ENCODE data around the gene BAIAP2L2.

DNA sequence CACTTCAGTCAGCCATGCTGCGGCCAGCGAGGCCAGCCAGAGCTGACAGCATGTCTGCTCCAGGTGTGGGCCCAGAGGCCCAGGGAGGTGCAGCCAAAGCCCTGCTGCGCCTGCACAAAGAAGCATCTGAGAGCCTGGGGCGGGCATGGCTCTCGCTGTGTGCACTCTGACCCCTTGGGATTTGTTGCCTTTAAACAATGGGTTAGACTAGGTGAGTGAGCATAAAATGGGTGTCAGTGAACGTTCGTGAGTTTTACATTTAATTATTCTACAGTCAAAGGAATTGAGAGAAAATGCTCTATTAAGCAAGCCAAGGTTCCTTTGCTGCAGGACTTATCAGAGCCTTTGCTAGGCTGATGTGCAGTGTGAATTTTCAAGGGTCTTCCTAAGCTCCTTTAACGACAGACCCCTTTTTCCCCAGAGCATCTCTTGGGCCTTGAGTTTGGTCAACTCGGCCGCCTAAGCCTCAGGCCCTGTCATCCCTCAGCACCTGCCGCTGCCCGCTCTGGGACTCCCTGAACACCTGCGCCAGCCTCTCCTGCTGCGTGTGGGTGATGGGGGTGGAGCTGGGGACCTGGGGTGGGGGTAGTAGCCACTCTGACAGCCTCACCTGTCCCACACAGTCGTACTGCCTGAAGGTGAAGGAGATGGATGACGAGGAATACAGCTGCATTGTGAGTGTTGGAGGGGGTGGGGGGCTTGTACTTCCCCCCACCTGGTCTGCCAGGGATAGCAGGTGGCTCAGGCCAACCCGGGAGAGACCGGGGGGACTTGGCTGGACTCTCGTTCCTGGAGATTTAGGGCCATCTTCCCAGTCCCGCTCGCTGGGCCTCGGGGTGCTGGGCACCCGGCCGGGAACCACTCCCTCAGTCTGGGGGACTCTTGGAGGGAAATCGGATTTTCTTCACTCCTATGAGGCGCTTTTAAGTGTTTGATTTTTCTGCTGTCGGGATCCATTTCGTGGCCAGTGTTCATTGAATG, 37.0 kb downstream of the BAIAP2L2 start:
- TF ChIP-seq, protein P1, sequence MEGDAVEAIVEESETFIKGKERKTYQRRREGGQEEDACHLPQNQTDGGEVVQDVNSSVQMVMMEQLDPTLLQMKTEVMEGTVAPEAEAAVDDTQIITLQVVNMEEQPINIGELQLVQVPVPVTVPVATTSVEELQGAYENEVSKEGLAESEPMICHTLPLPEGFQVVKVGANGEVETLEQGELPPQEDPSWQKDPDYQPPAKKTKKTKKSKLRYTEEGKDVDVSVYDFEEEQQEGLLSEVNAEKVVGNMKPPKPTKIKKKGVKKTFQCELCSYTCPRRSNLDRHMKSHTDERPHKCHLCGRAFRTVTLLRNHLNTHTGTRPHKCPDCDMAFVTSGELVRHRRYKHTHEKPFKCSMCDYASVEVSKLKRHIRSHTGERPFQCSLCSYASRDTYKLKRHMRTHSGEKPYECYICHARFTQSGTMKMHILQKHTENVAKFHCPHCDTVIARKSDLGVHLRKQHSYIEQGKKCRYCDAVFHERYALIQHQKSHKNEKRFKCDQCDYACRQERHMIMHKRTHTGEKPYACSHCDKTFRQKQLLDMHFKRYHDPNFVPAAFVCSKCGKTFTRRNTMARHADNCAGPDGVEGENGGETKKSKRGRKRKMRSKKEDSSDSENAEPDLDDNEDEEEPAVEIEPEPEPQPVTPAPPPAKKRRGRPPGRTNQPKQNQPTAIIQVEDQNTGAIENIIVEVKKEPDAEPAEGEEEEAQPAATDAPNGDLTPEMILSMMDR (IDR thresholded peaks at IDR 0.05) = no peak
- TF ChIP-seq POLR2A (IDR thresholded peaks at IDR 0.05) = no peak

All from body of pancreas (tissue), 4 donors.